ENCODE results near the gene ENTREP3.
A peak's percentile ranks its signal among the peaks of the same experiment; 100 is the strongest.
"Not testable (repeated sequence)": the region's sequence is repeated elsewhere in the genome, so short reads cannot be mapped to it uniquely, and the experiment has no call there.

The ENTREP3 gene

DNA sequence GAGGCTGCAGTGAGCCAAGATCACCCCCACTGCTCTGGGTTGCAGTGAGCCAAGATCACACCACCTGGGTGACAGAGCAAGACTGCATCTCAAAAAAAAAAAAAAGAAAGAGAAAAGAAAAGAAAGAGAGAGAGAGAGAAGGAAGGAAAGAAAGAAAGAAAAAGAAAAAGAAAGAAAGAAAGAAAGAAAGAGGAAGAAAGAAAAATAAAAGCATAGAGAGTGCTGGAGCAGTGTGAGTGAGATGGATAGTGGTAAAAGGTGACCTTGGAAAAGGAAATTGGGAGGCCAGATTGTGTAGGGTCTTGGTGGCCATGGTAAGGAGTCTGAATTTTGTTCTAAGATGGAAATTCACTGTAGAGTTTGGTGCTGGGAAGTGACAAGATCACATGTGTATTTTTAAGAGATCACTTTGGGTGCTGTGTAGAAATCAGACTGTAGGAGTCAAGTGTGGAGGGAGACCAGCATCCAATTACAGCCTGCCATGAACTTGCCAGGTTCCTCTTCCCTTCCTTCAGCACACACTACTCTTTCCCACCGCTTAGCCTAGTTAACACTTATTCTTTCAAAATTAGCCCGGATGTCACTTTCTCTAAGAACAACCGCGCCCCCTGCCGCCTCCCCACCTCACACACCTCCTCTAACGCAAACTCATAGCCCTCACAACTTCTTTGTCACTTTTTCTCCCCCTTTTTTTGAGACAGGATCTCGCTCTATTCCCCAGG is 28.9 kb downstream of the ENTREP3 start:
- DNase-seq (ENCODE audit: low spot score): peak; percentile 66
- no peak for FAIRE-seq

GRCh38 chr1:155225404-155225759 is 29.9 kb downstream of the ENTREP3 start:
- not testable (repeated sequence) for DNase-seq (ENCODE audit: low spot score); FAIRE-seq

DNA sequence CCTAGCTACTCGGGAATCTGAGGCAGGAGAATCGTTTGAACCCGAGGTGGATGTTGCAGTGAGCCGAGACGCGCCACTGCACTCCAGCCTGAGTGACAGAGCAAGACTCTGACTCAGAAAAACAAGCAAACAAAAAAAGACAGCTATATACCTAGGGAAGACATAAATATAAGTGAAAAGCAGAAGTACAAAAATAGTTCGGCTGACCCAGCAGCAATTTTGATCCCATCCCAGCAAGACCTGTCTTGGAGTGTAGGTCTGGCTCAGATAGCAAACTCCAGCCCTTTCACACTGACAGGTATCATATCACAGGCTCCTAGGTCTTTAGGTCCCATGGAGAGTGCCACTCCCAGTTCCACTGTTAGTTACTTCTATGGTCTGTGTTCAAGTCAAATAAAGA is 32.2 kb downstream of the ENTREP3 start:
- no peak for FAIRE-seq
- DNase-seq (ENCODE audit: low spot score): no peak

DNA sequence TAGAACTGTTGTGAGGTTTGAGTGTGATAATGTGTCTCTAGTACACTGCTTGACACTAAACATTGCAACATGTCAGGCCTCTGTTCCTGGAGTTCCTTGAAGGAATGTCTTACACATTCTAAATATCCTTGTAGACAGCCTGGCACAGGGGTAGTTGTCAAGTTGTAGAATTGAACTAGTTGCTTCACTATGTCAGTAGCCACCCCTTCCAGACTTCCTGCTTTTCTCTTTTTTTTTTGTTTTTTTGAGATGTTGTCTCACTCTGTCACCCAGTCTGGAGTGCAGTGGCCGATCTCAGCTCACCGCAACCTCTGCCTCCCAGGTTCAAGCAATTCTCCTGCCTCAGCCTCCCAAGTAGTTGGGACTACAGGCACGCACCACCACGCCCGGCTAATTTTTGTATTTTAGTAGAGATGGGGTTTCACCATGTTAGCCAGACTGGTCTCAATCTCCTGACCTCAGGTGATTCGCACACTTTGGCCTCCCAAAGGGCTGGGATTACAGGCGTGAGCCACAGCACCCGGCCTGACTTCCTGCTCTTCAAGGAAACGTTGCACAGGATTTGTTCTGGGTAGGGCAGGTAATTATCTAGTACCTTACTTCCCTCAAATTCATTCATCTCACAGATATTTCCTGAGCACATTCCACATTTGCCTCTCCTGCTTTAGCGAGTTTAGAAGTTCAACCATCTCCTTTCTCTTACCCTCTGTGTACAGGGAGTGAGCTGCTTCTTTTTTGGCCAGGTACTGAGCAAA is 34.9 kb downstream of the ENTREP3 start:
- not testable (repeated sequence) for DNase-seq (ENCODE audit: low spot score); FAIRE-seq

GRCh38 chr1:155219592-155220031 is 35.7 kb downstream of the ENTREP3 start:
- FAIRE-seq (no peak), DNase-seq (ENCODE audit: low spot score) (no peak)

GRCh38 chr1:155218854-155219591 is 36.3 kb downstream of the ENTREP3 start:
- DNase-seq (ENCODE audit: low spot score) (no peak), FAIRE-seq (no peak)

DNA sequence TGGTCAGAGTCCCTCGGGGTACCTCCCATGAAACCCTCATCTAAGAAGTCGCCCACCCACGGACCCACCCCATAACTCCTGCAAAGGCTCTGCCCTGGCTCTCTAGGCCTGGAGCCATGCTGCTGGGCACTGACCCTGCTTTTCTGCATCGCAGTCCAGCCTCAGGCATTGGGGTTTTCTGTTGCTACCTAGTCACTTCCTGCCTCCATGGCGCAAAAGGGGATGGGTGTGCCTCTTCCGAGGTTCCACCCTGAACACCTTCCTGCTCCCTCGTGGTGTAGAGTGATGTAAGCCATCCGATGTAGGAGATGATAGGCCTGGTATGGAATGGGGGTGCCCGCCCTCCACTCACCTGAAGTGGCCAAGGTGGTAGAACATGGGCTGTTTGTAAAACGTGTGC is 40.6 kb downstream of the ENTREP3 start:
- FAIRE-seq; DNase-seq (ENCODE audit: low spot score): not testable (repeated sequence)

- FAIRE-seq; DNase-seq (ENCODE audit: low spot score): not testable (repeated sequence)
These were observed 43.2 kb downstream of the ENTREP3 start for GRCh38 chr1:155212051-155212440.

DNA sequence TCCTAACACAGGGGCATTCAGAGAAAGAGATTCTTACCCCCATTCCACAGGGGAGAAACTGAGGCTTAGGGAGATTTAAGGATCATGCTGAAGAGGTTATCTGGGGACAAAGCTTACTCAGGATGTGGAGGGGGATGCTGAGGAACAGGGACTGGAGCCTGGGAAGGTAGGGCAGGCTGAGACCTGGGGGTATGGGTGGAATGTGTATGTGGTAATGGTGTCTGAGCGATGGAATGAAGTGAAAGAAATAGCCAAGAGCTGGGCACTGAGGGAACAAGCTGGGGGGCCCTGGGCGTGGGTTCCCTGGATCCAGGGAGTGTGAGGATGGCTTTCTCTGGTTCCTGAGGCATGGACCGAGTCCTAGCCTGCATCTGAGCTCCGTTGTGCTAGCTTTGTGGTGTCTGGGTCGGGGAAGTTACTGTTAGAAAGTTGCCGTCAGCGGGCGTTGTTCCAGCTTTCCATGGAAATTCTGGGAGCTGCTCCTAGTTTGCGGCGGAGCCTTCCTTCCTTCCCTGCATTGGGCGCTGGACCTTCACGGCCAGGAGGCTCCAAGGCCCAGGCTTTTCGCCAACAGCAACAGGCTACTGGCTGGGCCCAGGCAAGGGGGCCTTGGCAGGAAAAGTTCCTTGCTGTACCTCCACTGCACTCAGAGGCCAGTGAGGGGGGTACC is 43.8 kb downstream of the ENTREP3 start:
- not testable (repeated sequence) for DNase-seq (ENCODE audit: low spot score); FAIRE-seq

DNA sequence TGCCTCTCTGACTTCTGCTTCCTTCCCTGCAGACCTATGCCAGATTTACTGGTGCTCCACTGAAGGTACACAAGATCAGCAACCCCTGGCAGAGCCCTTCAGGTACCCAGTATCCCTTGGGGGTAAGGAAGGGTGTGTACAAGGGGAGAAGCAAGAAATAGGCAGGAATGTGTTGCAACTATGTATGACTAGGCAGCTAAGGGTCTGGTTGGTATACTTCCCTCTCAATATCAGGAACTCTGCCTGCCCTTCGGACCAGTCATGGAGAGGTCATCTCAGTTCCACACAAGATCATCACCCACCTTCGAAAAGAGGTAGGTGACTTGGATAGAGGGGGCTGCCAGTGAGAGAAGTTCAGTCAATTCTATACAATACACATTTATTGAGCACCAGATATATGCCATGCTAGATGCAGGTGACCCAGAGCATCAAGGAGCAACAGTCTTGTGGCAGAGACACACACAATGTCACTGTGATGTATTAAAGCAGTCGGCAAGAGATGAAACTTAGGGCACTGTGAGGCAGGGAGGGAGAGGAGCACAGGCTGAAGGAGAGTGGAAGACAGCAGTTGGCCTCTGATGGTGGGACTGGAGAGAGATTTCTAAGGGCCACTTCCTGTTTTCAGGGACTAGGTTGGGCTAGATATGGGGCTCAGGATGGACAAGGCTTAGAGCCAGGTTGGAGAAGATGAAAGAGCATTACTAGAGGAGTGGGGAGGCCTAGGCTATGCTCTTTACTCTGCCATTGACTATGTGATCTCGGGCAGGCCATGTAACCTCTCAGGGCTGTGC is 44.8 kb downstream of the ENTREP3 start:
- FAIRE-seq (no peak), DNase-seq (ENCODE audit: low spot score) (no peak)

DNA sequence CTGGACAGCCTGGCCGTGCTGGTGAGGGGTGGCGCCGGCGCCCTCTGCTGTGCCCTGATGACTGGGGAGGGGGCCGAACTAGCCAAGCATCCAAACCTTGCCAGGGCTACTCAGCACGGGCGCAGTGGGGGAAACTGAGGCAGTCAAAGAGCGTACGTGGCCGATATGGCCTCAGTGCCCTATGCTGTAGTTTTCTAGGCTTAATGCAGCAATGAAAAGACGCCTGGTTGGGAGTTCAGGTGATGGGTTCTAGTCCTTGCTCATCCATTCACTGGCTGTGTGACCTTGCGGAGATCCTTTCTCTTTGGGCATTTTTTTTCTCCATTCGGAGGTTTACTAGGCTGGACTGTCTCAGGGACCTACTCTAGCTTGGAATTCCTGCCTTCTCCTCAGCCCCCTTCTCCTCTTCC is 46.0 kb downstream of the ENTREP3 start:
- no peak for FAIRE-seq
- no peak for DNase-seq (ENCODE audit: low spot score)

DNA sequence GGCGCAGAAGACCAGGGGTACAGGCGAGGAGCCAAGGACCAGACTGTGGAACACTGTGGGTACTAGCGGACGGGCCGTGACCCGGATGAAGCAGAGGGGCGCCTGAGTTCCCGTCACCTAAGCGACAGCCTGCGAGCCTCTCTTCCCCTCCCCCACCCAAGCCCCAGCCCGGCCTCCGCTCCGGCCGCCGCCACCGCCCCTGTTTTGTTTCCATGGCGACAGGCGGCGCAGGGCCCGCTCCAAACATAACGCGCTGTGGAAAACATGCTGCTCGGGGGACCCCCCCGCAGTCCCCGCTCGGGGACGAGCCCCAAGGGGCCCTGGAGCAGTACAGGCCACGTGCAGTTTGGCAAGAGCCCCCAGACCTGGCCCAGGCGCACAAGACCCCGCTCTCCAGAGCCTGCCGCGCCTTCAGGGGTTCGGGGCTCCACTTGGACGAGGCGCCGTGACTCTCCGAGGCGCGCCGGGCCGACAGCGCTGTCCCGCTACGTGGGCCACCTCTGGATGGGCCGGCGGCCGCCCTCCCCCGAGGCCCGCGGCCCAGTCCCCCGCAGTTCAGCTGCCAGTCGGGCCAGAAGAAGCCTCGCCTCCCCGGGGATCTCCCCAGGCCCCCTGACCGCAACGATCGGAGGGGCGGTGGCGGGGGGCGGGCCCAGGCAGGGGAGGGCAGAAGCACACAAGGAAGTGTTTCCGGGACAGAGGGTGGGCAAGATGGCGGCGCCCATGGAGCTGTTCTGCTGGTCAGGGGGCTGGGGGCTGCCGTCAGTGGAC is 46.6 kb downstream of the ENTREP3 start, which contains the start of gene MTX1:
MTX1 (plus strand) TSS at position 155 of the 771 bp plus-strand sequence; CDS start at position 265, 110 bp downstream.
- DNase-seq (ENCODE audit: low spot score) (peak; percentile 70), FAIRE-seq (no peak)

GRCh38 chr1:155207806-155208540 is 47.3 kb downstream of the ENTREP3 start, which contains the start of gene THBS3:
TSS of gene THBS3 (minus strand) at chr1:155207897. CDS start at chr1:155207876, 21 bp downstream.
- FAIRE-seq (no peak), DNase-seq (ENCODE audit: low spot score) (no peak)

- FAIRE-seq (peak; percentile 40), DNase-seq (ENCODE audit: low spot score) (peak; percentile 70)
These were observed 48.1 kb downstream of the ENTREP3 start for GRCh38 chr1:155206891-155207805.

DNA sequence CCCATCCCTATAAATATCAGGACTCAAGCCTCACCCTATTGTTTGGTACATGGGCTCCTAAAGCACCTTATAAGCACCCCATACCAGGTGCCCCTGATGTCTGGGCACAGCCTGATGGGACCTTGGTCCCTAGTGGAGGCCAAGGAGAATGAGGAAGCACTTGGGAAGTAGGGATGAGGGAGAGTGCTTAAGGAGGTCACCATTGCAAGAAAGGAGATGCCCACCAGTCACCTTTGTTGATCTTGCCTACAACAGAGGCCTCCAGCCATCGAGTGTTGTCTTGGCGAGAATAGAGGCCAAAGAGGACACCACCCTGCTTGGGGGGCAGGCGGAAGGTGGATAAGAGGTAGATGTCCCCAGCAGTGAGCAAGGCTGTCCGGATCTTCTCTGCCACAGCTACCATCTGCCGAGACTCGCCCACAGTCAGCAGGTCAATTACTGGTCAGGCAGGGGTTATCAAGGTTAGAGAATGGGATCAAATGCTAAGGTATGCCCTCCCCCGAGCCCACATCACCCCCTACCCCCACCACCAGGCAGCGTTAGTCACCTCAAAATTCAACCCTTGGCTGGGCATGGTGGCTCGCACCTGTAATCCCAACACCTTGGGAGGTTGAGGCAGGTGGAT is 49.2 kb downstream of the ENTREP3 start:
- FAIRE-seq: no peak
- DNase-seq (ENCODE audit: low spot score): no peak

DNA sequence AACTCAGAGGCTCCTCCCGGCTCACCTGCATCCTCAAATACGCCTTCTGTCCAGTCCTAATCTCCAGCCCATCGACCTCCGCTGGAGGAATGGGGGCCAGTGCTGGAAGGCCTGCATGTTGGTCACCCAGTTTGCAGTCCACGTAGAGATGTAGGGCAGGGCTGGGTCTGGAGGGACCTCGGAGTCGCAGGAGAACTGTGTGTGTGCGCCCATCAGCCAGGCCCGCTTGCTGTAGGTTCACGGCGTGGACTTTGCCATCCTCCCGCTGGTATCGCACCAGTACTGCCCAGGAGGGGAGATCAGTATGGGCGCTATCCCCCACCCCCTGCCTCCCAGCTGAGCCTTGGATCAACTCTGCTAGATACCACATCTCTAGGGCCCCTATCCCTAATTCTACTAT is 50.2 kb downstream of the ENTREP3 start:
- FAIRE-seq (no peak), DNase-seq (ENCODE audit: low spot score) (no peak)

GRCh38 chr1:155202731-155203515 is 52.4 kb downstream of the ENTREP3 start:
- no peak for FAIRE-seq
- no peak for DNase-seq (ENCODE audit: low spot score)

Measured in RCC 7860 (cell line).